HG03571 (cell line): ENCODE measurements around the gene DNAI2.

Experiments
- ATAC-seq: cut with Tn5 transposase; IDR thresholded peaks from one replicate; pipeline ENCODE4 v1.9.1; 2021; ENCODE audit not compliant: unreplicated experiment

DNAI2 gene

GRCh38 chr17:74274060-74274708 lies at the start of gene DNAI2:
TSS of gene DNAI2 (plus strand) at chr17:74274234. CDS start at chr17:74281818, 7,584 bp downstream.
- no peak for ATAC-seq

DNA sequence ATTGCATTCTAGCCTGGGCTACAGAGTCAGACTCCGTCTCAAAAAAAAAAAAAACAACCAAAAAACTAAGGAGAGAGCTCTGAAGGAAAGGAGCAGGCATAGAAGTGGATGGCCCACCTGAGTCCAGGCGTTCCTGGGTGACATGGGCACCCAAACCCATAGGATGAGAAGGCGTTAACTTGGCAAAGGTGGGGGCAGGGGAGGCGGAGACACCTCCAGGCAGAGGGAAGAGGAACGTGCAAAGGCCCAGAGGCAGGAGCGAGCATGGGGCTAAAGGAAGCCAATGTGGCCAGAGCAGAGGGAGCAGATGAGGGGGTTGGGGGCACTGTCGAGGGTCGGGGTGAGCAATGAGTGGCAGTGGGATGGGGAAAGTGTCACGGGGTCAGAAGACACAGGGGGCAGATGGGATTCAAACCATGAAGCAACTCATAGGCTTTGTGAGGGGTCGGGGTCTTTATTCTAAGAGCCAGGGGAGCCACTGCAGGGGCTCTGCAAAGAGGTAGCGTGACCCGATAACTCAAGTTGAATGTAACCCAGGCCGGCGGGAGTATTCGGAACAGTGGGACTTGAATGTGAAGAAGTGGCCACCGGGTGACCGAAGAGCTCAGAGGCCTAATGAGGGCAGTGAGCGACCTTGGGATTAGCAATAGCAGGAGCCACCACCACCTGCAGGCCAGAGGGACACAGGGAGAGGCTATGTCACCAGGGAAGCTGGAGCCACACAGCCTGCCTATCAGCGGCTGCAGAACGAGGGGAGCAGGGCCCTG lies 48.9 kb upstream of the DNAI2 start:
- no peak for ATAC-seq

GRCh38 chr17:74226252-74226651 lies 47.8 kb upstream of the DNAI2 start:
- no peak for ATAC-seq

- no peak for ATAC-seq
These were observed 46.6 kb upstream of the DNAI2 start for GRCh38 chr17:74227271-74228080.

- no peak for ATAC-seq
These were observed 45.6 kb upstream of the DNAI2 start for GRCh38 chr17:74228306-74228978.

DNA sequence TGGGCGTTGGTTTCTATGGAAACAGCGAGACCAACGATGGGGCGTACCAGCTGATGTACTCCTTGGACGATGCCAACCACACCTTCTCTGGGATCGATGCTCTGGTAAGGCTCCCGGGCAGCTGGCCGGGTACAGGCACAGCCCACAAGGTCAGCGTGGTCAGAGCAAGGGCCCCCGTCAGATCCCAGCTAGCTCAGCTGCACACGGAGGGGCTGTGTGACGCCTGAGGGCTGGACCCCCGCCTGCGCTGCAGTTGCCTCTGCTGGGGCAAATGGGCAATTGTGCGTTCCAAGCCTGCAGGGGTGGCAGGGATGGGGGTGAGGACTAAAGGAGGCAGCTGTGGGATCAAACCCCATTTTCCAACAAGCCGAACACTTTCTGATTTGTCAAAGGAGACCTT lies 43.1 kb upstream of the DNAI2 start:
- no peak for ATAC-seq

GRCh38 chr17:74231928-74232907 lies 41.8 kb upstream of the DNAI2 start:
- no peak for ATAC-seq

DNA sequence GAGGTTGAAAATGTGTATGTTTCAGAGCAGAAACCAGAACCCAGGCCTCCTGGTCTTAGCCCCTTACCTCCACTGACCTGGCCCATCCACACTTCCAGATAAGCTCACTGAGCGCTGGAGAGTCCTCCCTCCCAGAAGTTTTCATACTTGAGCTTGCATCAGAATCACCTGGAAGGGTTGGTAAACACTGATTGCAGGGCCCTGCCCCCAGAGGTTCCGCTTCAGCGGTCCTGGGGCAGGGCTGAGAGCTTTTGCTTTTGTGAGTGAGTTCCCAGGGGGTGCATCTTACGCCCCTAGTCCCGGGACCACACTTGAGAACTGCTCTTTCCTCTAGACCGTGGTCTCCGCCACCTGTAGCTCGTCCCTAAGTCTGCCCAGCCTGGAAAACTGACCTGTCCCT lies 40.1 kb upstream of the DNAI2 start:
- no peak for ATAC-seq

GRCh38 chr17:74234486-74234885 lies 39.5 kb upstream of the DNAI2 start:
- no peak for ATAC-seq

DNA sequence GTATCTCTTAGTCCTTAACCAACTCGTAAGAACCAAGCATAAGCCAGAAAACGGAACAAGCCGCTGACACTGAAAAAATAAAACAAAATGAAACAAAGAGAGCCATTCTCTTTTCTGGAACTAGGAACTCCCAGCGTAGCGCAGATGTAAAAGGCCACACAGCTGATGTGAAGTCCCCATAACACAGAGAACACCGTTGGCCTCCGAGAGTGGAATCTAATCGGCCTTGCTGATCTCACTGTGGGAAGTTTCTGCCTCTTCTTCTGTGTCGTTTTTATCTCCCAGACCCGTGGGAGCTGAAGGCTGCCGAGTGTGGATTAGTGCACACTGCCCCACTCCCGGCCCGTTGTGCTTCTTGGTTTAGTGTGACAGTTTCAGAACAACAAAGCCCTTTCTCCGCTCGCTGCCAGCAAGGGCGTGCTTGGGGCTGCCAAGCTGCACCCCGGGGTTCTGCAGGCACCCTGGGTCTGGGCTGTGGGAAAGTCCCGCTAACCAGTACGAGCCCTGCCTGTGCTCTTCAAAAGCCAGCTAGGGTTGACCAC lies 38.9 kb upstream of the DNAI2 start:
- ATAC-seq = no peak

- ATAC-seq = no peak
These were observed 38.1 kb upstream of the DNAI2 start for GRCh38 chr17:74235911-74236371.

GRCh38 chr17:74237321-74237720 lies 36.7 kb upstream of the DNAI2 start:
- no peak for ATAC-seq

DNA sequence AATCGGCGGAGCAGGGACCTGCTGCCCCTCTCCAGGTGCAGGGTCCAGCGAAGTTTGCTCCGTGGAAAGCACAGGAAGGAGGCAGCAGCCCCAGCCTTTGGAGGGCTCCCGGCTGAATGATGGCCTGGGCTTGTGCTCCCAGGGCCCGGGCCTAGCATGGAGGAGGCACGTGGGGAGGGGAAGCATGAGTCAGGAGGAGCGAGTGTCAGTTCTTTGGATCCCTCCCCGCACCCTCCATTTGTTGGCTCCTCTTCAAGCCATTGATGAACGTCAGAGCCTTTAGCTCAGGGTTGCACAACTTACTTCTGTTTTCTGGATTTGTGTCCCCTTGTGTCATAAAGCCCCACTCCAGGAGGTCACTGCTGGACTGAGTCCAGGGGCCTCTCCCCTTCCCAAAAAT lies 34.9 kb upstream of the DNAI2 start:
- no peak for ATAC-seq

DNA sequence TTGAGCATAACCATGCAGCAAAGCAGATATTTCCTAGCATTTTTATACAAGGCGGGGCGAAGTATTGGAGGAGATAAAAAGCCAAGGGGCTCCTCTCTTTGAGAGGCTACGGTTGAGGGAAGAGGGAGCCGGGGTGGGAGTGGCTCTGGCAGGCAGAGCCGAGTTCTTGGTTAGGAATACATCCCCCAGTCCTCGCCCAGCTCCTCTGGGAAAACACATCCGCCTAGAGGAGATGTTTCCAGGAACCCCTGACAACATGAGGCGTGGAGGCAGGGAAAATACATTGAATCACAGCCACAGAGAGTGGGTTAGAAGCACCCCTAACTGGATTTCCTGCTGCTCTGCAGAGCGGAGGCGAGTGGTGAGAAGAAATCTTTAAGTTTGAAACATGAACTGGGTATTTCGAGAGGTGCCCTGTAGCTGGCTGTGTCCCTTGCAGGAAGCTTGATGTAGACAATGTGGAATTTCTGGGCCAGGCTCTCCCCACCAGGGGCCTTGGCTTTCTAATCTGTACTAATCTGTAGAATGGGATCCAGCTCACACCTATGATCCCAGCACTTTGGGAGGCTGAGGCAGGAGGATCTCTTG lies 33.3 kb upstream of the DNAI2 start:
- ATAC-seq = no peak

DNA sequence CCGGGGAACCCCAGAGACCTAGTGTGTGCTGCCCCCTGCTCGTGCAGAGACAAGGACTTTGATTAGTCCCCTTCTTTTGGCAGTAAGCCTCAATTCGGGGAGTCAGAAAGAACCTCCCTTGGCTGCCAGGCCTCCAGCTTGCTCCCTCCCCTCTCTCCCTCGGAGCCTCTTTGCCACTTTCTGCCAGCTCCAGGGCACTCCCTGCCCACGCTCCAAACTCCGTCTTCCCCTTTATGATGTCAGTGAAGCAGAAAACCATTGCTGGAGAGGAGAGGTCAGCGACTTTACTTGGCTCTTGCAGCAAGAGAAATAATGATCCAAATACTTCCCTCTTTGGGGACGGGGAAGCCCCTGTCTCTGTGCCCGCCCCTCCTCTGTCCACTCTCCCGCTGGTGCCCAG lies 32.6 kb upstream of the DNAI2 start:
- ATAC-seq = no peak

GRCh38 chr17:74241847-74242246 lies 32.2 kb upstream of the DNAI2 start:
- no peak for ATAC-seq

DNA sequence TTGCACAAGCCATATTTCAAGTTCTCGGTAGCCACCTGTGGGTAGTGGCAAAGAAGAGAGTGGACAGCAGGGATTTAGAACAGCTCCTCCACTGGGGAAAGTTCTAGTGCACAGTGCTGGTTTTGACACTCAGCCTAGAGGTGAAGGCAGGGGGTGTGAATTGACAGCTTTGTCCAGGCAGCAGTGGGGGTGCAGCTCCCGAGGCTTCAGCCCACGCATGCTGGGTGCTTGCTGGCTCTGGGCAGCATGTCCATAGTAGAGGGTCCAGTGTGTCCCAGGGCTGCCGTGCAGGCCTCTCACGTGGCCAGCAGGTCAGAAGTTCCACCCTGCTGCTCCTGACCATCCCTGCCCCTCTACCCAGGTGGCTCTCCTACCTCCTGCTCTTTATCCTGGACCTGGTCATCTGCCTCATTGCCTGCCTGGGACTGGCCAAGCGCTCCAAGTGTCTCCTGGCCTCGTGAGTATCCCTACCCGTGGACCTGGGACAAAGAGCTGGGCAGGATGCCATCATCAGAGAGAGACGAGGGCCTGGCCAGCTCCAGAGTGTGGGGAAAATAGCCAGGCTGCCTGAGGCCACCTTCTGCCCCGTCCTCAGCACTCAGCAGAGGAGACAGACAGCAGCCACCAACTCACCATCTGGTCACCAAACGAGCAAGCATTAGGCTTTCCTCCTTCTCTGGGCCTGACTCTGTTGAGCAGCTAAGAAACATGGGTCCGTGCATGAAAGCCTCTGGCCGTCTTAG lies 30.9 kb upstream of the DNAI2 start:
- ATAC-seq = no peak

DNA sequence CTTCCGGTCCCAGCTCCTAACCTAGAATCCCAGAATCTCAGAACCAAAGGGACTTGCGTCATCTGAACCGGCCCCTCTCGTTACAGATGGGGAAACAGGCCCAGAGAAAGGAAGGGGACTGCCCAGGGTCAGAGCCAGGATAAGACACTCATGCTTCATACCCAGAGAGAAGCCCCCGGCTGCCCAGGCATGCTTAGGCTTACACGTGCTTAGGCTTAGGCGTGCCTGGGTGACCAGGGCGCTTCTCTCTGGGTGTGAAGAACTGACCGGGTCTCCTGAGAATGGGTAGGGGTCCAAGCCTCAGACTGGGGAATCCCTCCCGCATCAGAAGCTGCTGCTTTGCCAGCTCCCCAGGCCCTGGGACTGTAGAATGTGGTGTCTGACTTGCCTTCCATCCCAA lies 29.9 kb upstream of the DNAI2 start:
- ATAC-seq = no peak

DNA sequence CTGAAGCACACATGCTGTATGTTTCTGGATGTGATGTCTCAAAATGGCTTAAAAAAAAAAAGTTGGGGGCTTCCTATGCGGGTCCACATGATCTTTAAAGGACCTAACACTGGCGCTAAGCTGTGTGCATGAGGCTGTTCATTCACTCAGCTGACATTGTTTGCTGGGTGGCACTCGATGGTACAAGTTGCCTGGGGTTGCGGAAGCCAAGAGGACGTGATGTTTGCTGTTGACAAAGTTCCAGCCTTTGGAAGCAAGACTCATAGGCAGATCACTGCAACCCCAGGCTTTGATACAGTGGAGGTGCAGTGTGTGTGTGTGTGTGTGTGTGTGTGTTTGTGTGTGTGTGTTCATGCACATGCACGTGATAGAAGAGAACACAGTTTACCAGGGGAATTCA lies 29.5 kb upstream of the DNAI2 start:
- no peak for ATAC-seq
